ENCODE results near the gene NUP62. TPM values are rescaled to one million over a fixed set of nuclear protein-coding genes. Genes with fewer than 3 reads are reported as not detected.

Gene NUP62
- total RNA-seq, 5 donors from 2014 or later (not counting 1 experiment from before 2014, with no cell fraction given): 36.2 to 67.5 (median 59.5) TPM

- no peak for DNase-seq
- H3K27me3 Mint-ChIP-seq: no peaks in the 10 kb centered on the region
- CTCF ChIA-PET: no interaction called here
- Histone ChIP-seq H3K27ac (ENCODE audit: low read length) (no peak overlapping the region), H3K4me1 (ENCODE audit: control insufficient read depth in 1 of 2, extremely low read depth in 1 of 2, insufficient read depth in 2 of 2, low read length in 2 of 2) (peaks cover 0 to 17% of the 10 kb centered on the region in 2 experiments), H3K4me3 (ENCODE audit: control insufficient read depth in 1 of 2, extremely low read depth in 1 of 2, low read length in 1 of 2) (no peak overlapping the region), H3K27me3 (replicated peaks in 1 of 2; ENCODE audit: control insufficient read depth in 2 of 2, extremely low read depth in 1 of 2, insufficient read depth in 2 of 2, low read length in 1 of 2) (no peaks in the 10 kb centered on the region), H3K9me3 (no peaks in the 10 kb centered on the region), H3K36me3 (ENCODE audit: control insufficient read depth in 2 of 2, extremely low read depth in 1 of 2, insufficient read depth in 1 of 2, low read length in 1 of 2) (peaks cover 15 to 25% of the 10 kb centered on the region in 2 donors)
- no peak overlapping the region for H3K27ac Mint-ChIP-seq
- 84% methylated on average over 37 of the region's 54 CpGs for WGBS (ENCODE audit: insufficient coverage)
- peaks cover 23% of the 10 kb centered on the region for H3K36me3 Mint-ChIP-seq
- peaks cover 5 to 12% (median 12%) of the 10 kb centered on the region in 3 donors for H3K4me1 Mint-ChIP-seq
- ATAC-seq (replicated peaks in 1 of 4): no peak
- POLR2A ChIA-PET: interaction anchor here (0.5 to 0.6 kb wide), 3 partner anchors 14 to 1027 kb away, joined by 4 to 7 read pairs (median 5); no protein-coding TSS in a partner anchor
- H3K9me3 Mint-ChIP-seq: no peaks in the 10 kb centered on the region
- no peak overlapping the region for H3K4me3 Mint-ChIP-seq
These were observed 41.4 kb downstream of the NUP62 start for GRCh38 chr19:49887665-49888509.

DNA sequence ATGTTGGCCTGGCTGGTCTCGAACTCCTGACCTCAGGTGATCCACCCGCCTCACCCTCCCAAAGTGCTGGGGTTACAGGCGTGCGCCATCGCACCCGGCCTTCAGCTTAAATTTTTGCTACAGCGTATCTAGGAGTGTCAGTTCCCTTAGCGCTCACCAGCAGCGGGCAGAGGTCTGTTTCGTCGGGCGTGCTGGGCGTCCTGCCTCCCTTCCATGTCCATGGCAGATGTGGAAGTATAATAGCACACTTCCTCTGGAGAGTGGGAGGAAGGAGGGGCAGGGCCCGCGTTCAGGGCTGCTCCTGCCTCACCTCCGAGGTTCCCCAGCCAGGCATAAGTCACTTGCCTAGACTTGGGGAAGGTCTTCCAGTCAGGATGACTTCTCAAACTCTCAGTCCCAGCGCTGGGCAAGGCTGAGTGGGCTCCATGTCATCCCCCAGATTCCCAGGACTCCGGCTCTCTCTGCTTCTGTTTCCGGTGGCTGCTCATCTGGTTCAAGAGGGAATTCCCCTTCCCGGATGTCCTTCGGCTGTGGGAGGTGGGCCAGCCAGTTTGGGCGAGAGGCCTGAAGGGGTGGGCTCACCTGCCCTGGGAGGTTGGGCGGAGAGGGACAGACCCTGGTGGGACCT is 42.2 kb downstream of the NUP62 start:
- DNase-seq (no peak), ATAC-seq (replicated peaks in 1 of 4) (no peak)
- no peaks in the 10 kb centered on the region for H3K9me3 ChIP-seq
- WGBS (ENCODE audit: insufficient coverage): 90% methylated on average over 11 of the region's 23 CpGs
- H3K4me1 ChIP-seq (ENCODE audit: control insufficient read depth in 1 of 2, extremely low read depth in 1 of 2, insufficient read depth in 2 of 2, low read length in 2 of 2): peaks cover 0 to 17% of the 10 kb centered on the region in 2 experiments
- H3K4me3 ChIP-seq (ENCODE audit: control insufficient read depth in 1 of 2, extremely low read depth in 1 of 2, low read length in 1 of 2): no peak overlapping the region
- H3K36me3 ChIP-seq (ENCODE audit: control insufficient read depth in 2 of 2, extremely low read depth in 1 of 2, insufficient read depth in 1 of 2, low read length in 1 of 2): peaks cover 22 to 32% of the 10 kb centered on the region in 2 donors
- Mint-ChIP-seq H3K36me3 (peaks cover 26% of the 10 kb centered on the region), H3K27ac (no peak overlapping the region), H3K4me1 (peaks cover 0 to 12% (median 12%) of the 10 kb centered on the region in 3 donors), H3K9me3 (no peaks in the 10 kb centered on the region), H3K4me3 (no peak overlapping the region), H3K27me3 (no peaks in the 10 kb centered on the region)
- H3K27ac ChIP-seq (ENCODE audit: low read length): no peak overlapping the region
- no peaks in the 10 kb centered on the region for H3K27me3 ChIP-seq (replicated peaks in 1 of 2; ENCODE audit: control insufficient read depth in 2 of 2, extremely low read depth in 1 of 2, insufficient read depth in 2 of 2, low read length in 1 of 2)
- CTCF ChIA-PET: no interaction called here
- POLR2A ChIA-PET: no interaction called here

DNA sequence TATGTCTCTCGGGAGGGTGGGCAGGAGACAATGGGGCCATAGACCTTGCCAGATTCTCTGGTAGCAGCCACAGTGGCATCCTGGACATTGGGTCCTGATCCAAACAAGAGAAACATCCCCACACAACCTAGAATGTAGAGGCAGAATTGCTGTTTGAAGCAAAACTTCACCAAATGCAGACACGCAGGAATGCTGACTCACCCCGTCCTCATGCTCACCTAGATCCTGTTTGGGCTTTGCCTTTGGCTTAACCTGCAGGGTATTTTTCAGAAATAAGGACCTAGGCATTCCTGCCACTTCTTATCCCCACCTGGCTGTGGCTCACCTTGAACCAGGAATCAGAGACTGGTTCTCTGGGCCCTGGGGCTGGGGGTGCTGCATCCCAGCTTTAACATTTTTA is 44.5 kb downstream of the NUP62 start:
- H3K27ac Mint-ChIP-seq: no peak overlapping the region
- no peaks in the 10 kb centered on the region for H3K27me3 ChIP-seq (replicated peaks in 1 of 2; ENCODE audit: control insufficient read depth in 2 of 2, extremely low read depth in 1 of 2, insufficient read depth in 2 of 2, low read length in 1 of 2)
- peaks cover 0 to 7% of the 10 kb centered on the region in 2 experiments for H3K4me1 ChIP-seq (ENCODE audit: control insufficient read depth in 1 of 2, extremely low read depth in 1 of 2, insufficient read depth in 2 of 2, low read length in 2 of 2)
- peaks cover 32 to 54% of the 10 kb centered on the region in 2 donors for H3K36me3 ChIP-seq (ENCODE audit: control insufficient read depth in 2 of 2, extremely low read depth in 1 of 2, insufficient read depth in 1 of 2, low read length in 1 of 2)
- no peak overlapping the region for H3K27ac ChIP-seq (ENCODE audit: low read length)
- ChIA-PET POLR2A (no interaction called here), CTCF (no interaction called here)
- H3K4me3 ChIP-seq (ENCODE audit: control insufficient read depth in 1 of 2, extremely low read depth in 1 of 2, low read length in 1 of 2): no peak overlapping the region
- no peaks in the 10 kb centered on the region for H3K9me3 ChIP-seq
- H3K27me3 Mint-ChIP-seq: no peaks in the 10 kb centered on the region
- no peaks in the 10 kb centered on the region for H3K9me3 Mint-ChIP-seq
- no peak for ATAC-seq (replicated peaks in 1 of 4)
- DNase-seq: no peak
- peaks cover 32% of the 10 kb centered on the region for H3K36me3 Mint-ChIP-seq
- no peak overlapping the region for H3K4me3 Mint-ChIP-seq
- 100% methylated on average over 2 of the region's 3 CpGs for WGBS (ENCODE audit: insufficient coverage)
- H3K4me1 Mint-ChIP-seq: peaks cover 0 to 6% (median 5%) of the 10 kb centered on the region in 3 donors

GRCh38 chr19:49884109-49884508 is 45.2 kb downstream of the NUP62 start:
- POLR2A ChIA-PET: no interaction called here

GRCh38 chr19:49883094-49883493 is 46.2 kb downstream of the NUP62 start:
- no peaks in the 10 kb centered on the region for H3K9me3 ChIP-seq
- ATAC-seq (replicated peaks in 1 of 4): no peak
- H3K36me3 ChIP-seq (ENCODE audit: control insufficient read depth in 2 of 2, extremely low read depth in 1 of 2, insufficient read depth in 1 of 2, low read length in 1 of 2): peaks cover 32 to 60% of the 10 kb centered on the region in 2 donors
- no peak overlapping the region for H3K27ac Mint-ChIP-seq
- no peaks in the 10 kb centered on the region for H3K27me3 ChIP-seq (replicated peaks in 1 of 2; ENCODE audit: control insufficient read depth in 2 of 2, extremely low read depth in 1 of 2, insufficient read depth in 2 of 2, low read length in 1 of 2)
- H3K9me3 Mint-ChIP-seq: no peaks in the 10 kb centered on the region
- POLR2A ChIA-PET: no interaction called here
- H3K4me3 ChIP-seq (ENCODE audit: control insufficient read depth in 1 of 2, extremely low read depth in 1 of 2, low read length in 1 of 2): no peak overlapping the region
- no peaks in the 10 kb centered on the region for H3K27me3 Mint-ChIP-seq
- CTCF ChIA-PET: no interaction called here
- peaks cover 12 to 19% (median 15%) of the 10 kb centered on the region in 3 donors for H3K4me1 Mint-ChIP-seq
- DNase-seq: no peak
- H3K27ac ChIP-seq (ENCODE audit: low read length): no peak overlapping the region
- H3K4me3 Mint-ChIP-seq: no peak overlapping the region
- H3K36me3 Mint-ChIP-seq: peaks cover 40% of the 10 kb centered on the region
- peaks cover 5 to 15% of the 10 kb centered on the region in 2 experiments for H3K4me1 ChIP-seq (ENCODE audit: control insufficient read depth in 1 of 2, extremely low read depth in 1 of 2, insufficient read depth in 2 of 2, low read length in 2 of 2)
- WGBS (ENCODE audit: insufficient coverage): 96% methylated on average over 5 of the region's 5 CpGs

More at GRCh38 chr19:49884109-49884508, 45.2 kb downstream of the NUP62 start:
- H3K27ac ChIP-seq (ENCODE audit: low read length): no peak overlapping the region
- H3K4me1 Mint-ChIP-seq: peaks cover 1 to 9% (median 5%) of the 10 kb centered on the region in 3 donors
- DNase-seq (no peak), ATAC-seq (replicated peaks in 1 of 4) (no peak)
- H3K27ac Mint-ChIP-seq: no peak overlapping the region
- peaks cover 0 to 5% of the 10 kb centered on the region in 2 experiments for H3K4me1 ChIP-seq (ENCODE audit: control insufficient read depth in 1 of 2, extremely low read depth in 1 of 2, insufficient read depth in 2 of 2, low read length in 2 of 2)
- H3K36me3 ChIP-seq (ENCODE audit: control insufficient read depth in 2 of 2, extremely low read depth in 1 of 2, insufficient read depth in 1 of 2, low read length in 1 of 2): peaks cover 32 to 59% of the 10 kb centered on the region in 2 donors
- no peak overlapping the region for H3K4me3 Mint-ChIP-seq
- no peaks in the 10 kb centered on the region for H3K9me3 Mint-ChIP-seq
- WGBS (ENCODE audit: insufficient coverage): 97% methylated on average over 15 of the region's 18 CpGs
- H3K9me3 ChIP-seq: no peaks in the 10 kb centered on the region
- H3K27me3 ChIP-seq (replicated peaks in 1 of 2; ENCODE audit: control insufficient read depth in 2 of 2, extremely low read depth in 1 of 2, insufficient read depth in 2 of 2, low read length in 1 of 2): no peaks in the 10 kb centered on the region
- no peak overlapping the region for H3K4me3 ChIP-seq (ENCODE audit: control insufficient read depth in 1 of 2, extremely low read depth in 1 of 2, low read length in 1 of 2)
- CTCF ChIA-PET: no interaction called here
- no peaks in the 10 kb centered on the region for H3K27me3 Mint-ChIP-seq
- H3K36me3 Mint-ChIP-seq: peaks cover 35% of the 10 kb centered on the region

- Histone ChIP-seq H3K27ac (ENCODE audit: low read length) (no peak overlapping the region), H3K27me3 (replicated peaks in 1 of 2; ENCODE audit: control insufficient read depth in 2 of 2, extremely low read depth in 1 of 2, insufficient read depth in 2 of 2, low read length in 1 of 2) (no peaks in the 10 kb centered on the region), H3K4me3 (ENCODE audit: control insufficient read depth in 1 of 2, extremely low read depth in 1 of 2, low read length in 1 of 2) (no peak overlapping the region), H3K4me1 (ENCODE audit: control insufficient read depth in 1 of 2, extremely low read depth in 1 of 2, insufficient read depth in 2 of 2, low read length in 2 of 2) (peaks cover 6 to 18% of the 10 kb centered on the region in 2 experiments), H3K36me3 (ENCODE audit: control insufficient read depth in 2 of 2, extremely low read depth in 1 of 2, insufficient read depth in 1 of 2, low read length in 1 of 2) (peaks cover 32 to 60% of the 10 kb centered on the region in 2 donors), H3K9me3 (no peaks in the 10 kb centered on the region)
- Mint-ChIP-seq H3K4me1 (peaks cover 15 to 22% (median 18%) of the 10 kb centered on the region in 3 donors), H3K36me3 (peaks cover 42% of the 10 kb centered on the region), H3K27me3 (no peaks in the 10 kb centered on the region), H3K4me3 (no peak overlapping the region), H3K9me3 (no peaks in the 10 kb centered on the region), H3K27ac (no peak overlapping the region)
- ChIA-PET CTCF (no interaction called here), POLR2A (no interaction called here)
- WGBS (ENCODE audit: insufficient coverage): 95% methylated on average over 14 of the region's 14 CpGs
- ATAC-seq (replicated peaks in 1 of 4) (no peak), DNase-seq (no peak)
These were observed 46.7 kb downstream of the NUP62 start for GRCh38 chr19:49882643-49883042.

Measured in T-cell (primary cell).